Progenitor cell of endocrine pancreas (in vitro differentiated cells): ENCODE data around the gene NLGN1. TPM values are rescaled to one million over a fixed set of nuclear protein-coding genes. Genes with fewer than 3 reads are reported as not detected.

Experiments
- DNase-seq: peaks from one replicate; pipeline ENCODE4 v3.0.0; 2021; ENCODE audit warnings: low spot score; ENCODE audit not compliant: unreplicated experiment
- H3K27ac Mint-ChIP-seq: 2 replicates; pipeline ENCODE4 v1.8.0; 2021; ENCODE audit warnings: mild to moderate bottlenecking, moderate library complexity, mixed read lengths
- H3K27me3 Mint-ChIP-seq: 2 replicates; pipeline ENCODE4 v1.8.0; 2021; ENCODE audit warnings: mixed read lengths
- H3K36me3 Mint-ChIP-seq: 2 replicates; pipeline ENCODE4 v1.8.0; 2022; ENCODE audit warnings: mixed read lengths; ENCODE audit not compliant: insufficient read depth
- H3K4me1 Mint-ChIP-seq: 2 replicates; pipeline ENCODE4 v1.8.0; 2021; ENCODE audit warnings: low read depth, mixed read lengths
- H3K4me3 Mint-ChIP-seq: 2 replicates; pipeline ENCODE4 v1.8.0; 2021; ENCODE audit warnings: low read depth, mild to moderate bottlenecking, moderate library complexity, mixed read lengths
- H3K9me3 Mint-ChIP-seq: 2 replicates; pipeline ENCODE4 v1.8.0; 2021; ENCODE audit warnings: low read depth, mixed read lengths
- total RNA-seq: library from RNA; stranded (reverse); gene quantifications from 2 replicates; pipeline ENCODE4 v1.2.1, GENCODE V29; 2021
- TF ChIP-seq, protein P1 (sequence below): fragments of 200-600 bp; sonication (generic); IDR thresholded peaks from one replicate; pipeline ENCODE4 v1.5.0; 2021; ENCODE audit warnings: antibody characterized with exemption, mild to moderate bottlenecking; ENCODE audit not compliant: unreplicated experiment

Gene NLGN1
- total RNA-seq, 1 donor from 2014 or later, result 5.7 TPM

DNA sequence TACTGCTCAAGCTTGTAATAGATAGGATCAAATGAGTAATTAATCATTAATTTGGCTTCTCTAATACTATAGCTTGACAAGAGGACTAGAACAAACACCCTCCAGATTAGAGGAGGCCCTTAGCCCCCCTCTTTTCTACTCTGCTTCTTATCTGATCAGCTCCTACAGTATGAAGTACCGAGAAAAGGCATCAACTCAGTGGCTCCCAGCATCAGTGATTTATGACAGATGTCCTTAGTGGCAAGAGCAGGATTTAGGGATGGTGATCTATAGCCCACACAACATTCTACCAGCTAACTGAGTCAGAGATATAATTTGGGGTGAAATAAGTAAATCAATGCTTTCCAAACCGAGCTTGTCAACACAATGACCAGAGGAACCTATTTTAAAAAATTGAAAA is 541.1 kb downstream of the NLGN1 start:
- H3K36me3 Mint-ChIP-seq, result no peaks in the 10 kb centered on the region
- H3K27me3 Mint-ChIP-seq, result peaks cover 12% of the 10 kb centered on the region
- DNase-seq, result no peak
- no peaks in the 10 kb centered on the region for H3K9me3 Mint-ChIP-seq
- TF ChIP-seq, protein P1, sequence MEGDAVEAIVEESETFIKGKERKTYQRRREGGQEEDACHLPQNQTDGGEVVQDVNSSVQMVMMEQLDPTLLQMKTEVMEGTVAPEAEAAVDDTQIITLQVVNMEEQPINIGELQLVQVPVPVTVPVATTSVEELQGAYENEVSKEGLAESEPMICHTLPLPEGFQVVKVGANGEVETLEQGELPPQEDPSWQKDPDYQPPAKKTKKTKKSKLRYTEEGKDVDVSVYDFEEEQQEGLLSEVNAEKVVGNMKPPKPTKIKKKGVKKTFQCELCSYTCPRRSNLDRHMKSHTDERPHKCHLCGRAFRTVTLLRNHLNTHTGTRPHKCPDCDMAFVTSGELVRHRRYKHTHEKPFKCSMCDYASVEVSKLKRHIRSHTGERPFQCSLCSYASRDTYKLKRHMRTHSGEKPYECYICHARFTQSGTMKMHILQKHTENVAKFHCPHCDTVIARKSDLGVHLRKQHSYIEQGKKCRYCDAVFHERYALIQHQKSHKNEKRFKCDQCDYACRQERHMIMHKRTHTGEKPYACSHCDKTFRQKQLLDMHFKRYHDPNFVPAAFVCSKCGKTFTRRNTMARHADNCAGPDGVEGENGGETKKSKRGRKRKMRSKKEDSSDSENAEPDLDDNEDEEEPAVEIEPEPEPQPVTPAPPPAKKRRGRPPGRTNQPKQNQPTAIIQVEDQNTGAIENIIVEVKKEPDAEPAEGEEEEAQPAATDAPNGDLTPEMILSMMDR, result no peak
- H3K27ac Mint-ChIP-seq, result no peak overlapping the region
- no peak overlapping the region for H3K4me3 Mint-ChIP-seq
- peaks cover 26% of the 10 kb centered on the region for H3K4me1 Mint-ChIP-seq

GRCh38 chr3:173939331-173939730 is 541.8 kb downstream of the NLGN1 start:
- Mint-ChIP-seq H3K9me3 (no peaks in the 10 kb centered on the region), H3K27me3 (peaks cover 12% of the 10 kb centered on the region), H3K27ac (peak overlapping the region; percentile 29), H3K36me3 (no peaks in the 10 kb centered on the region), H3K4me3 (no peak overlapping the region), H3K4me1 (peaks cover 28% of the 10 kb centered on the region)
- TF ChIP-seq, protein P1, result no peak
- no peak for DNase-seq

- H3K27ac Mint-ChIP-seq, result no peak overlapping the region
- TF ChIP-seq, protein P1, result no peak
- no peaks in the 10 kb centered on the region for H3K9me3 Mint-ChIP-seq
- H3K4me3 Mint-ChIP-seq, result no peak overlapping the region
- DNase-seq, result no peak
- H3K27me3 Mint-ChIP-seq, result peaks cover 1% of the 10 kb centered on the region
- H3K4me1 Mint-ChIP-seq, result peaks cover 24% of the 10 kb centered on the region
- no peaks in the 10 kb centered on the region for H3K36me3 Mint-ChIP-seq
Observed at GRCh38 chr3:173943264-173943663, 545.7 kb downstream of the NLGN1 start.

DNA sequence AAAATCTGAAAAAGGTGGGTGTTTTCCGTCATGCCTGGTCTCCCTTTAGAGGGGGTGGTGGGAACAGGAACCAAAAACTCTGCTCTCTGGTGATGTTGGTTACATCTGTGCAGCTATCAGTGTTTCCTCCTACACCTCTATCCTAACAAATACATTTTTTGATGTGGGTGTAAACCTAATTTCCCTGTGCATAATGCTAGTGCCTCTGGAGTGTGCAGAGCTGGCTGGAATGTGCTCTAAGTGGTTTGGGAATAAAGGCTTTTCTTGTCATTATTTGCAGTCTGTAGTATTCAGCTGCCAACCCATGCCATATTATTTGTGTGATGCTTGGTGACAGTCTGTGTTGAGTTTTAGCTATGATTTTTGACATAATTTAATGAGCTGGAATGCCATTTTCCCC is 547.6 kb downstream of the NLGN1 start:
- no peak for DNase-seq
- peaks cover 11% of the 10 kb centered on the region for H3K4me1 Mint-ChIP-seq
- H3K36me3 Mint-ChIP-seq, result no peaks in the 10 kb centered on the region
- peaks cover 4% of the 10 kb centered on the region for H3K27me3 Mint-ChIP-seq
- H3K4me3 Mint-ChIP-seq, result no peak overlapping the region
- no peak overlapping the region for H3K27ac Mint-ChIP-seq
- H3K9me3 Mint-ChIP-seq, result no peaks in the 10 kb centered on the region
- TF ChIP-seq, protein P1, result no peak

GRCh38 chr3:173945806-173946205 is 548.3 kb downstream of the NLGN1 start:
- Mint-ChIP-seq H3K4me1 (peaks cover 11% of the 10 kb centered on the region), H3K27ac (no peak overlapping the region), H3K36me3 (no peaks in the 10 kb centered on the region), H3K9me3 (no peaks in the 10 kb centered on the region), H3K4me3 (no peak overlapping the region), H3K27me3 (peaks cover 4% of the 10 kb centered on the region)
- no peak for DNase-seq
- TF ChIP-seq, protein P1, result no peak
